Measurements from ENCODE around the gene DENND2C.
"Not testable (repeated sequence)": the region's sequence is repeated elsewhere in the genome, so short reads cannot be mapped to it uniquely, and the experiment has no call there.

The DENND2C gene

GRCh38 chr1:114595602-114596001, 74.2 kb downstream of the DENND2C start:
- no peak for DNase-seq

DNA sequence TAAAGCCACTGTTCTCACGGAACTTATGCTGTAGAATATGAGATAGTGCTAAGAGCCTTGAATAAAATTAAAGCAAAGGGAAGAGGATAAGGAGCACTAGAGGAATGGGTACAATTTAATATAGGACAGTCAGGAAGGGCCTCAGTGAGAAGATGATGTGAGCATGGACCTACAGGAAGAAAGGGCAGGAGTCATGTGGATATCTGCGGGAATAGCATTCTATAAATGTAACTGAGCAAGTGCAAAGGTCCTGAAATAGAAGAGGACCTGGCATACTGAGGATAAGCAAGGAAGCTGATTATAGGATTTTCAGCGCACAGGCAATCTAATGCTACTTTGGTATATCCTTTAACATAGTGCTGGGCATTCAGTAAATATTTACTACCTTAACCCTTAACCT, 75.8 kb downstream of the DENND2C start:
- DNase-seq, result no peak

DNA sequence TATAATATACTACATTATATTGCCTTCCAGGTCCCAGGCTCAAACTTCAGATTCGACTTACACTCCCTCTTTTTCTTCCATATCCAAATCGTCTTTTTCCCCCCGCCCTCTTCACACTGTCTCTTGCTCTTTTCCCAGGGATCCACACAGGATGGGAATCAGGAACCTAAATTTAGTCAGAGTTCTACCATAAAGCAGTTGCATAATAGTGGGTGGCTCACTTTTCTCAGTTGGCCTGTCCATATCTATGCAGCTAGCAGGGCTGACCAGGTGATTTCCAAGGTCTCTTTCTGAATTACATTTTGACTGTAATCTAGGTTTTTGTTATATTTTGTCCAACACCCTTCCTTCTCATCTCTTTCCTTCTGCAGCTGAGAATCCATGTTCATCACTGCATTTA, 80.7 kb downstream of the DENND2C start:
- no peak for DNase-seq

GRCh38 chr1:114588196-114588689, 81.6 kb downstream of the DENND2C start:
- DNase-seq, result no peak

DNA sequence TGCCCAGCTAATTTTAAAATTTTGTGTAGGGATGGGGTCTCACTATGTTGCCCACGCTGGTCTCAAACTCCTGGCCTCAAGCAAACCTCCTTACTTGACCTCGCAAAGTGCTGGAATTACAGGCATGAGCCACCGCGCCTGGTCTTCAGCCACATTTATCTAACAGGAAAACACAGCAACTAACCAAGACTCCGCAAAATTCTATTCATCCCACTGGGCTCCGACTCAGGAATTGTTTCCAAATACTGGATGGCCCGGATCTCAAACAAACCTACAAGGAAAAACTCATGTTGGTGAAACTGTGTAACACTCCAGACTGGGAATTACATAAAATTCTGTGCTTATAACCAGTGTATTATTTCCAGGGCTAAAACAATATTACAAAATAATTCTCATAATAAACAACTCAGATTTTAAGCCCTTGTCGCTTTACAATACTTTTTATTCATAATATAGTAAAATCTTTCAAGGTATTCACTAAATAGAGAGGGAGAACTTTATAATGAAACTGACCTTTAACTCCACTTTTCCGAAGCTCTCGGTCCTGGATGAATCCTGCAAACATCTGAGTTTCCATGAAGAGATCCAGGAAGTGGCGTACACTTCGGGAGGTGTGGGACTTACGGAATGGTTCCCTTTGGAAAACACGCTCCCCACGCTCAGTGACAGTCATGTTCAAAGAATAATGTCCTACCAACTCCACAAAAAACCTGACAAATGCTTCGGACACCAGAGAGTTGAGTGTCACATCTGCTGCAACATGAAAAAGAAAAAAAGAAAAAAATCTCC, 82.5 kb downstream of the DENND2C start:
- DNase-seq, result no peak

- DNase-seq, result no peak
These were observed 83.3 kb downstream of the DENND2C start for GRCh38 chr1:114586513-114587047.

DNA sequence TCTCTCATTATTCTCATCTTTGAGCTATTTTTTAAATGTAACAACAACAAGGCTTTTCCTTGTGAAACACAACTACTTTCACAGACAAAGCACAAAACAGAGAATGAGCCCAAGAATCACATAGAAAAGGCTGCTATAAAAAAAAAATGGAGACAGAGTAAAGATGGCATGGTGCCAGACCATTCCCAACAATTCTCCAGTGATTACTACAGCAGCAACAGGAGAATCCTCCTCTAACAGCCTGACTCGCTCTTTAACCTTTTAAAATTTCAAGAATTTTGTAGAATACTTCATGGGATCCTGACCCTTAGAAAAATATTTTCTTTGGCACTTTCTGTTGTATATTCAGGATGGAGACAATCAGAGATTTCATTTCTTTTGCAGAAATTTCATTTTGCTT, 84.6 kb downstream of the DENND2C start:
- no peak for DNase-seq

- peak; percentile 96 for DNase-seq
These were observed 88.2 kb downstream of the DENND2C start, which contains the start of gene BCAS2 for GRCh38 chr1:114581335-114582287. Gene BCAS2, minus strand, starts transcription at chr1:114581615. Its CDS starts 24 bp downstream, at chr1:114581591.

GRCh38 chr1:114574365-114574764, 95.5 kb downstream of the DENND2C start:
- DNase-seq, result no peak

DNA sequence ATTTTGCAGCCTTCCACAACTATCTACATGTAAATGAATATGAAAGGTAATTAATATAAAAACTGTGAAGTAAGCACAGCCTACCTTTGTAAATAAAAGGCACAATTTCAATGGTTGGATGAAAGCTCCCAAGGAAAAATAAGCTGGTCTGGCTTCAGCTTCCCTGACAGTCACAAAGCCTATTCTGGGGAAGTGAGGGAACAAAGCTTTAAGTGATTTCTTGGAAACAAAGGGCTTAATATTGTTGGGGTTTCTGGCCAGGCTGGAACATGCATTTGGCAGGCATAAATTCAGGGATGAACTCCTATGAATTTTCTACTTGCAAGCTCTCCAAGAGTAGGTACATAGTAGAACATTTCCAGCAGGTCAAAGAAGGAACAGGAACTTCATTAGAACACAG, 105.7 kb downstream of the DENND2C start:
- DNase-seq, result no peak

DNA sequence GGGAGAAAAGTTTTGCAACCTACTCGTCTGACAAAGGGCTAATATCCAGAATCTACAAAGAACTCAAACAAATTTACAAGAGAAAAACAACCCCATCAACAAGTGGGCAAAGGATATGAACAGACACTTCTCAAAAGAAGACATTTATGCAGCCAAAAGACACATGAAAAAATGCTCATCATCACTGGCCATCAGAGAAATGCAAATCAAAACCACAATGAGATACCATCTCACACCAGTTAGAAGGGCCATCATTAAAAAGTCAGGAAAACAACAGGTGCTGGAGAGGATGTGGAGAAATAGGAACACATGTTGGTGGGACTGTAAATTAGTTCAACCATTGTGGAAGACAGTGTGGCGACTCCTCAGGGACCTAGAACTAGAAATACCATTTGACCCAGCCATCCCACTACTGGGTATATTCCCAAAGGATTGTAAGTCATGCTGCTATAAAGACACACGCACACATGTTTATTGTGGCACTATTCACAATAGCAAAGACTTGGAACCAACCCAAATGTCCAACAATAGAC, 106.8 kb downstream of the DENND2C start:
- DNase-seq, result not testable (repeated sequence)

GRCh38 chr1:114561333-114561732, 108.5 kb downstream of the DENND2C start:
- no peak for DNase-seq

- DNase-seq, result no peak
These were observed 110.5 kb downstream of the DENND2C start for GRCh38 chr1:114559356-114559755.

GRCh38 chr1:114558544-114558943, 111.3 kb downstream of the DENND2C start:
- no peak for DNase-seq

DNA sequence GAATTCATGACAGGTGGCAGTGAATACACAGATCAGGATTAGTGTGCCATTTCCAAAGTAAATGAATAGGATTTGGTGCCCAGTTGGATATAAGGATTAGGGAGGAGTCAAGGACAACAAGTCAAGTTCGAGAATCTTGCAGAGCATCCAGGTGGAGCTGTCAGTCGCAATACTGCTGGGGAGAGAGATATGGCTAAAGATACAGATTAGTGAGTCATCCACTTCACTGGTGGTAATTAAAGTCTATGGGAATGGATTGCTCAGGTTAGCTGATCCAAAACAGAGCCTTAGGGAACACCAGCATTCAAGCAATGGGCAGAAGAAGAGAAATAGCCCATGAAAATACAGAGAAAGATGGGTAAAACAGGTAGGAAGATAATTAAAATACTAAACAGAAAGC, 115.3 kb downstream of the DENND2C start:
- DNase-seq, result no peak

DNA sequence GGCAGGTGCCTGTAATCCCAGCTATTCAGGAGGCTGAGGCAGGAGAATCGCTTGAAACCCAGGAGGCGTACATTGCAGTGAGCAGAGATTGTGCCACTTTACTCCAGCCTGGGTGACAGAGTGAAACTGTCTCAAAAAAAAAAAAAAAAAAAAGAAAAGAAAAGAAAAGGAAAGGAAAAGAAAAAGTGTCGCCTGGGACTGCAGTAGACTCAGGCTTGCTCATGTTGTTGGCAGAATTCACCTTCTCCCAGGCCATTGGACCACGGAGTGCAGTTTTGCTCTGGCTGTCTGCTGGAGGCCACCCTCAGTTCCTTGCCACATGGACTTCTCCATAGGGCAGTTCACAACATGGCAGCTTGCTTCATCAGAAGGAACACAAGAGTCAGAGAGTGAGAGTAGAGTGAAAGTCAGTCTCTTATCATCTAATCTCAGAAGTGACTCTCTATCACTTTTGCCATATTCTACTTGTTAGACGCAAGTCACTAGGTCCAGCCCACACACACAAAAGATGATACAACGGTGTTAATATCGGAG, 117.7 kb downstream of the DENND2C start:
- no peak for DNase-seq

- DNase-seq, result no peak
These were observed 118.4 kb downstream of the DENND2C start for GRCh38 chr1:114551400-114551799.

DNA sequence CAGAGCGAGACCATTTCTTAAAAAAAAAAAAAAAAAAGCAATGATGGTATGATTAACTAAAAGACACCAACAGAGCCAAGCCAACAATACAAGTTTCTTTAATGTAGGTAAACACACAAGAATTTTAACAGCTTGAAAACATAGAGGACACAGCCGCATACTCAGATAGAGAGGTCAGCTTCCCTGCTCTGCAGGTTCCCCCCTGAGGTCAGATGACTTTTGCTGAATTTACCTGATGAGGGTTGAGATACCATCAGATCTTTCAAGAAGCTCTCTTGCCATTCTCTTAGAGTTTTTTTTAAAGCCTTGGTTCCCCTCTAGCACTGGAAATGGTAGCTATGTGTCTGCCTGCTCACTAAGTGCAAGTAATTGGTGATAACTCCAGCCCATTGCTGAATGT, 119.5 kb downstream of the DENND2C start:
- no peak for DNase-seq

GRCh38 chr1:114549137-114549536, 120.7 kb downstream of the DENND2C start:
- DNase-seq, result no peak

- no peak for DNase-seq
These were observed 122.8 kb downstream of the DENND2C start for GRCh38 chr1:114547076-114547475.

DNA sequence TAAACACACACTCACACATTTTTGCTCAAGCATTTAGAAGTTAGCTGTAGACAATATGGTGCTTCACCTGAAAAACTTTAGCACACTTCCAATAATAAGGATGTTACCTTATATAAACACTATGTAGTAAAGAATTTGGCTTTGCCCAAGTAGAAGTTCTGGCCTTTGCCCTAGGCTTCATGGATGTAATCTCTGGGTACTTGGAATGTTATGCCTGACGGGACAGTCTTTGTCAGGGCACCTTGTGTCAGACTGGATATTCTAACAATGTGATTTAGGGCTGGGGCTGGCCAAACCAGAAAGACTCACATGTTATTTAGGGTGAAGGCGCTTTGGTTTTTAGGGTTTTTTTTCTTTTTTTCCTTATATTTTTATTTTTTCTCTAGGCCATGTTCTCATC, 124.1 kb downstream of the DENND2C start:
- DNase-seq, result no peak

DNA sequence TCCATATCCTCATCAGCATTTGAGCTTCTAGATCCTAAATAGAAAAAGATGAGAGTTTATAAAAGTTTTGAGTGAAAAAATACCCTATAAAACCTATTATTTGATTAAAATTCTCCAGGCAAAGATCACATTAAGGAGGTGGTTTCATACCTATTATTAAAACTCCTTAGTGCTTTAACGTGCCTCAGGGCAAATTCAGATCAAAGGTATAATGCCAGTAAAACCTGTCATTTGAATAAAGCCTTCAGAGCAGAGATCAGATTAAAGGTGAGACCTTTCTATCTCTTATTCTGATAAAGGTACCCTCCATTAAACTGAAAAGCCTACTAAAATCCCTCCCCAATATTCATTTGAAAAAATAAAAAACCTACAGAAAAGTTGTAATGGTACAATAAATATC, 124.5 kb downstream of the DENND2C start:
- no peak for DNase-seq

GRCh38 chr1:114540821-114541220, 129.0 kb downstream of the DENND2C start:
- DNase-seq, result no peak

Measured in stimulated activated CD4-positive, alpha-beta T cell treated with anti-CD3 and anti-CD28 coated beads, Interleukin-4, amount 100 ng/mL, for 24 hours (primary cell).